Lung (tissue), 12 donors: Measurements from ENCODE around the gene INSM1. TPM values are rescaled to one million over a fixed set of nuclear protein-coding genes. Genes with fewer than 3 reads are reported as not detected.

ENCODE experiments used
- ATAC-seq: fragments of 200-7000 bp; cut with Tn5 transposase; one replicate; pipeline ENCODE4 v1.9.1; 2020; ENCODE audit warnings: moderate number of reproducible peaks; ENCODE audit not compliant: insufficient read depth, low FRiP score
- DNase-seq, 3 donors: peaks; one replicate each; pipeline ENCODE4 v3.0.0-alpha.2; 2013 to 2017
- H3K27ac ChIP-seq, 2 donors: one replicate each; pipeline ENCODE4 v1.5.1; 2013; ENCODE audit warnings: mild to moderate bottlenecking in 2 of 2, moderate library complexity in 2 of 2, control low read depth in 1 of 2, inconsistent platforms in 1 of 2, low read depth in 1 of 2, low read length in 1 of 2
- H3K27me3 ChIP-seq, 3 donors: one replicate each; pipeline ENCODE4 v1.5.1; 2013; ENCODE audit warnings: low read length in 2 of 3; ENCODE audit not compliant: control insufficient read depth in 3 of 3, insufficient read depth in 3 of 3
- H3K36me3 ChIP-seq, 4 donors: one replicate each; pipeline ENCODE4 v1.5.1; 2013; ENCODE audit warnings: low read length in 4 of 4, mild to moderate bottlenecking in 1 of 4, moderate library complexity in 1 of 4; ENCODE audit not compliant: control insufficient read depth in 4 of 4, insufficient read depth in 4 of 4
- H3K4me1 ChIP-seq, 5 donors: one replicate each; pipeline ENCODE4 v1.5.1; 2013; ENCODE audit warnings: low read length in 5 of 5, mild to moderate bottlenecking in 2 of 5, moderate library complexity in 1 of 5; ENCODE audit not compliant: control insufficient read depth in 5 of 5, insufficient read depth in 5 of 5
- H3K4me3 ChIP-seq: one replicate; pipeline ENCODE4 v1.5.1; 2013; ENCODE audit warnings: mild to moderate bottlenecking, control low read depth, moderate library complexity
- H3K9ac ChIP-seq, 2 donors: one replicate each; pipeline ENCODE4 v1.5.1; 2013; ENCODE audit warnings: low read length in 2 of 2, control low read depth in 1 of 2; ENCODE audit not compliant: insufficient read depth in 1 of 2
- H3K9me3 ChIP-seq, 4 donors: one replicate each; pipeline ENCODE4 v1.5.1; 2013; ENCODE audit warnings: low read length in 3 of 4, mild to moderate bottlenecking in 1 of 4, moderate library complexity in 1 of 4; ENCODE audit not compliant: control insufficient read depth in 4 of 4, insufficient read depth in 3 of 4
- WGBS, 2 donors: extraction: QIAGEN DNeasy Blood & Tissue Kit; methylation state at CpG; one replicate each; pipeline ENCODE4 v1.1.7; 2013; 5-methylcytosine and 5-hydroxymethylcytosine counted together
- polyA plus RNA-seq, 2 donors: library from polyadenylated mRNA; stranded (reverse); fragments of 200-250 nt; gene quantifications; one replicate each; pipeline ENCODE4 v1.2.1, GENCODE V29; 2013
- total RNA-seq, 2 donors: library from RNA; depleted of rRNA in 1 of 2; stranded (reverse); fragments of >200 nt in 1 of 2; gene quantifications; one replicate each; pipeline ENCODE4 v1.2.1, GENCODE V29; 2014 to 2021
- TF ChIP-seq, protein P1 (sequence below): IDR thresholded peaks from 2 replicates; pipeline ENCODE4 v1.5.1; 2012; ENCODE audit warnings: mild to moderate bottlenecking; ENCODE audit errors: control extremely low read depth, extremely low read depth
- donor health status: control.
- donor health status: control.
- donor health status: Bipolar disorder and iron deficiency.
- donor health status: healthy.
- donor health status: DM: yes; HTN: yes; CAD: no.

The INSM1 gene
- total and polyA plus RNA-seq, 4 donors, result 0.04 to 0.18 (median 0.08) TPM

DNA sequence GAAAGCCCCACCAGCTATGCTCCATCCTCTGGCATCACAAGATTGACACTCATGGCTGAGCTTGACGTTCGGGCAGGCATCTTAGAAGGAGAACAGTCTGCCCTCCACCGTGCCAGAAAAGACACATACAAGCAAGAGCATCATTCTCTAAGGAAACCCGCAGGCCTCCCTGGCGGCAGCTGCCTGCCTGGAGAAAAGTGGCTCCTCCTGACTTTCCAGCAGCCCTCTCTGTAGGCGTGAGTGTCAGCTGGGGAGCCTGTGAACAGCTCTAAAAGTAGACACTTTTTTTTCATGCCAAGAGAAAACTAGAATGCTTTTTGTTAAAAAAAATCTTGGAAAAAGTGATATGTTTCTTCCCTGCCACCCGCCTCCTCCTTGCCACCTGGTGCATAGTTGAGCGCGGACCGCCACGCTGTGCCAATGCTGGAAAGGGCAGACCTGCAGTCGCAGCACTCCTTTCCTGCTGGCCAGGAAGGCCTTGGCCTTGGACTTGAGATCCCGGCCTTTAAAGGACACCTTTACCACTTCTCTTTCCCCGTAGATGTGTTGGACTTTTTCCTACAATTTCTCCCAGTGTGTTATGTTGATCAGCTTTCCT lies 29.7 kb upstream of the INSM1 start:
- TF ChIP-seq, protein P1, sequence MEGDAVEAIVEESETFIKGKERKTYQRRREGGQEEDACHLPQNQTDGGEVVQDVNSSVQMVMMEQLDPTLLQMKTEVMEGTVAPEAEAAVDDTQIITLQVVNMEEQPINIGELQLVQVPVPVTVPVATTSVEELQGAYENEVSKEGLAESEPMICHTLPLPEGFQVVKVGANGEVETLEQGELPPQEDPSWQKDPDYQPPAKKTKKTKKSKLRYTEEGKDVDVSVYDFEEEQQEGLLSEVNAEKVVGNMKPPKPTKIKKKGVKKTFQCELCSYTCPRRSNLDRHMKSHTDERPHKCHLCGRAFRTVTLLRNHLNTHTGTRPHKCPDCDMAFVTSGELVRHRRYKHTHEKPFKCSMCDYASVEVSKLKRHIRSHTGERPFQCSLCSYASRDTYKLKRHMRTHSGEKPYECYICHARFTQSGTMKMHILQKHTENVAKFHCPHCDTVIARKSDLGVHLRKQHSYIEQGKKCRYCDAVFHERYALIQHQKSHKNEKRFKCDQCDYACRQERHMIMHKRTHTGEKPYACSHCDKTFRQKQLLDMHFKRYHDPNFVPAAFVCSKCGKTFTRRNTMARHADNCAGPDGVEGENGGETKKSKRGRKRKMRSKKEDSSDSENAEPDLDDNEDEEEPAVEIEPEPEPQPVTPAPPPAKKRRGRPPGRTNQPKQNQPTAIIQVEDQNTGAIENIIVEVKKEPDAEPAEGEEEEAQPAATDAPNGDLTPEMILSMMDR, result no peak
- H3K27me3 ChIP-seq, result no peaks in the 10 kb centered on the region
- no peak overlapping the region for H3K27ac ChIP-seq
- H3K9ac ChIP-seq, result no peak overlapping the region
- no peaks in the 10 kb centered on the region for H3K36me3 ChIP-seq
- no peak for ATAC-seq
- peaks cover 0 to 4% (median 1%) of the 10 kb centered on the region in 4 donors for H3K9me3 ChIP-seq
- WGBS, 2 donors, result 92 to 94% methylated on average over 14 of the region's 14 CpGs
- H3K4me1 ChIP-seq, result no peaks in the 10 kb centered on the region
- no peak for DNase-seq
- H3K4me3 ChIP-seq, result no peak overlapping the region

DNA sequence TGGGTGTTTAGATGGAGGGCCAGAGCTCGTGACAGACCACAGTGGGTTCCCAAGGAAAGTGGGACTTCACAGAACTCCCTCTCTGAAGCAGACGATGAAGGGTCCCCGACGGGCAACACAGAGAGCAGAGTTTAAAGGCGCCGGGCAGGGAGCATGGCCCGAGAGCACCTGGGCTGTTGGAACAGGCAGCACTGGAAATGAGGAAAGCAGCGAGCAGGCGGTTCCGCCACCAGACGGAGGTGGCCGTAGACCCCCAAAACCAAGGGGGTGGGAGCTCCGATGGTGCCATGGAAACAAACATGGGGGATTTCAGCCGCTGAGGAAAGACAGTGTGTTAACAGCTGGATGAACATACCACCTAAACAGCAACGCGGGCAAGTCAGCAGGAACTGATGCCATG lies 27.5 kb upstream of the INSM1 start:
- Histone ChIP-seq H3K27me3 (no peaks in the 10 kb centered on the region), H3K9me3 (peaks cover 0 to 3% (median under 1%) of the 10 kb centered on the region in 4 donors), H3K9ac (no peak overlapping the region), H3K4me3 (no peak overlapping the region), H3K36me3 (no peaks in the 10 kb centered on the region), H3K4me1 (no peaks in the 10 kb centered on the region), H3K27ac (no peak overlapping the region)
- DNase-seq (no peak), ATAC-seq (no peak)
- 91 to 96% methylated on average over 16 of the region's 16 CpGs for WGBS, 2 donors
- TF ChIP-seq, protein P1, result no peak

DNA sequence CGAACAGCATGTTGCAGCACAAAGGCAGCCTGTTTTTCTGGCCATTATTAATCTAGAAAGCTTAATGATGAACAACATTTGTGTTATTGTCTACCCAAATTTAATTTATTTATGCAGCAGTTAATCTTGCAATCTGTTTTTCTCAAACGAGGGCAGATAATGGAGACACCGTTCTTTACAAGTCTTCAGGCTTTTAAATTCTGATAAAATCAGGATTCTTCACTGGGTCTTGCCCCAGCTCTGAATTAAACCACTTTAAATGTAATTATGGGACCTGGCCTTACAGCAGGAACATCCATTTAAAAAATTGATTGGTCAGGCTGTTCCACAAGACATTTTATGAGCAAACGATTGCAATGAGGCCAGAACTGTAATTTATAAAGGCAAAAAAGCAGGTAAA lies 26.5 kb upstream of the INSM1 start:
- no peak for DNase-seq
- H3K9ac ChIP-seq, result no peak overlapping the region
- ATAC-seq, result no peak
- TF ChIP-seq, protein P1, result no peak
- peaks cover 0 to 3% (median 0%) of the 10 kb centered on the region in 4 donors for H3K9me3 ChIP-seq
- no peaks in the 10 kb centered on the region for H3K27me3 ChIP-seq
- no peak overlapping the region for H3K27ac ChIP-seq
- 73 to 90% methylated on average over 4 of the region's 4 CpGs for WGBS, 2 donors
- no peaks in the 10 kb centered on the region for H3K36me3 ChIP-seq
- no peak overlapping the region for H3K4me3 ChIP-seq
- H3K4me1 ChIP-seq, result no peaks in the 10 kb centered on the region

DNA sequence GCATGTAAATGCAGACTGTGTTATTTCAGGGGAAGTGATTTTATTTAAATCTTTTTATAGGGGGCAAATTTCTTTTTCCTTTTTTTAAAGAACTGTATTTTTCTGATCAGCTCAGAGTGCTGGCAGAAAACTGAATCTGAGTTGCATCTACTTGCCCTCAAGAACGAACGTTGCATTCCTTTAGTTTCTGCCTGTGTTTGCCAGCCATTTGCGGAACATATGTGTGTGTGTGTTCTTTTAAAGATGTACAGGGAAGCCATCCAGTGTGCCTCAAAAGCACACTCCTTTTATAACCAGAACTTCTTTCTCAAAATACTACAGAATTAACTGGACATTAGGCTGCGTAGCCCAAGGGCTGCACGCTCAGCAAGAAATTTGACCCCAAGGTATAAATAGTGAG lies 25.8 kb upstream of the INSM1 start:
- DNase-seq (no peak), ATAC-seq (no peak)
- H3K27ac ChIP-seq, result no peak overlapping the region
- H3K4me3 ChIP-seq, result no peak overlapping the region
- peaks cover 0 to 3% (median 0%) of the 10 kb centered on the region in 4 donors for H3K9me3 ChIP-seq
- H3K9ac ChIP-seq, result no peak overlapping the region
- 65 to 77% methylated on average over 5 of the region's 5 CpGs for WGBS, 2 donors
- H3K36me3 ChIP-seq, result no peaks in the 10 kb centered on the region
- H3K27me3 ChIP-seq, result no peaks in the 10 kb centered on the region
- H3K4me1 ChIP-seq, result no peaks in the 10 kb centered on the region
- TF ChIP-seq, protein P1, result no peak
